ENCODE results near the gene FSCN2.

The FSCN2 gene

GRCh38 chr17:81491181-81491581 is 37.0 kb upstream of the FSCN2 start:
- H3K9ac ChIP-seq (ENCODE audit: low read depth, low read length, poor library complexity, severe bottlenecking): peak overlapping the region; percentile 8
- H3K36me3 ChIP-seq (ENCODE audit: insufficient read depth, low read length): no peaks in the 10 kb centered on the region
- H2AFZ ChIP-seq (ENCODE audit: low read length): no peak overlapping the region
- H3K4me2 ChIP-seq (ENCODE audit: low read depth, low read length, poor library complexity, severe bottlenecking): no peak overlapping the region
- H3F3A ChIP-seq (ENCODE audit: low read depth): 0 out of 2 replicates have a peak, but pooled peaks cover 3% of the 10 kb centered on the region
- no peak overlapping the region for H3K4me3 ChIP-seq (ENCODE audit: low read length, poor library complexity, severe bottlenecking)
- H3K27me3 ChIP-seq (ENCODE audit: insufficient read depth, low read length, poor library complexity, severe bottlenecking): no peaks in the 10 kb centered on the region
- peaks cover 56% of the 10 kb centered on the region for H3K4me1 ChIP-seq (ENCODE audit: insufficient read depth, low read length, poor library complexity, severe bottlenecking)
- no peaks in the 10 kb centered on the region for H3K9me3 ChIP-seq (ENCODE audit: insufficient read depth, low read depth, low read length)
- TF ChIP-seq EZH2phosphoT487 (IDR thresholded peaks at IDR 0.05; ENCODE audit: borderline replicate concordance) (no peak), CTCF (conservative IDR thresholded peaks at IDR 0.05; ENCODE audit: low read length) (no peak)
- H4K20me1 ChIP-seq (ENCODE audit: insufficient read depth, low read length, poor library complexity, severe bottlenecking): no peaks in the 10 kb centered on the region
- peaks cover 35% of the 10 kb centered on the region for H3K79me2 ChIP-seq (ENCODE audit: insufficient read depth, low read length)
- no peaks in the 10 kb centered on the region for H3K9me2 ChIP-seq (replicated peaks; ENCODE audit: low read depth, low read length)

- H3K9me2 ChIP-seq (replicated peaks; ENCODE audit: low read depth, low read length): no peaks in the 10 kb centered on the region
- H3K9ac ChIP-seq (ENCODE audit: low read depth, low read length, poor library complexity, severe bottlenecking): no peak overlapping the region
- H3K9me3 ChIP-seq (ENCODE audit: insufficient read depth, low read depth, low read length): no peaks in the 10 kb centered on the region
- no peak overlapping the region for H3K4me3 ChIP-seq (ENCODE audit: low read length, poor library complexity, severe bottlenecking)
- TF ChIP-seq CTCF (conservative IDR thresholded peaks at IDR 0.05; ENCODE audit: low read length) (no peak), EZH2phosphoT487 (IDR thresholded peaks at IDR 0.05; ENCODE audit: borderline replicate concordance) (no peak)
- H3K27me3 ChIP-seq (ENCODE audit: insufficient read depth, low read length, poor library complexity, severe bottlenecking): no peaks in the 10 kb centered on the region
- no peaks in the 10 kb centered on the region for H3K36me3 ChIP-seq (ENCODE audit: insufficient read depth, low read length)
- no peaks in the 10 kb centered on the region for H3F3A ChIP-seq (ENCODE audit: low read depth)
- H3K4me1 ChIP-seq (ENCODE audit: insufficient read depth, low read length, poor library complexity, severe bottlenecking): peaks cover 50% of the 10 kb centered on the region
- no peak overlapping the region for H2AFZ ChIP-seq (ENCODE audit: low read length)
- H4K20me1 ChIP-seq (ENCODE audit: insufficient read depth, low read length, poor library complexity, severe bottlenecking): no peaks in the 10 kb centered on the region
- peaks cover 34% of the 10 kb centered on the region for H3K79me2 ChIP-seq (ENCODE audit: insufficient read depth, low read length)
- no peak overlapping the region for H3K4me2 ChIP-seq (ENCODE audit: low read depth, low read length, poor library complexity, severe bottlenecking)
Measured at GRCh38 chr17:81491761-81492160, 36.4 kb upstream of the FSCN2 start.

GRCh38 chr17:81492202-81492601 is 36.0 kb upstream of the FSCN2 start:
- no peaks in the 10 kb centered on the region for H3F3A ChIP-seq (ENCODE audit: low read depth)
- no peaks in the 10 kb centered on the region for H3K9me3 ChIP-seq (ENCODE audit: insufficient read depth, low read depth, low read length)
- H3K4me3 ChIP-seq (ENCODE audit: low read length, poor library complexity, severe bottlenecking): no peak overlapping the region
- H4K20me1 ChIP-seq (ENCODE audit: insufficient read depth, low read length, poor library complexity, severe bottlenecking): no peaks in the 10 kb centered on the region
- H3K36me3 ChIP-seq (ENCODE audit: insufficient read depth, low read length): no peaks in the 10 kb centered on the region
- no peaks in the 10 kb centered on the region for H3K27me3 ChIP-seq (ENCODE audit: insufficient read depth, low read length, poor library complexity, severe bottlenecking)
- H3K79me2 ChIP-seq (ENCODE audit: insufficient read depth, low read length): peaks cover 30% of the 10 kb centered on the region
- no peak overlapping the region for H3K4me2 ChIP-seq (ENCODE audit: low read depth, low read length, poor library complexity, severe bottlenecking)
- TF ChIP-seq EZH2phosphoT487 (IDR thresholded peaks at IDR 0.05; ENCODE audit: borderline replicate concordance) (no peak), CTCF (conservative IDR thresholded peaks at IDR 0.05; ENCODE audit: low read length) (no peak)
- peaks cover 46% of the 10 kb centered on the region for H3K4me1 ChIP-seq (ENCODE audit: insufficient read depth, low read length, poor library complexity, severe bottlenecking)
- H2AFZ ChIP-seq (ENCODE audit: low read length): no peak overlapping the region
- H3K9me2 ChIP-seq (replicated peaks; ENCODE audit: low read depth, low read length): no peaks in the 10 kb centered on the region
- H3K9ac ChIP-seq (ENCODE audit: low read depth, low read length, poor library complexity, severe bottlenecking): no peak overlapping the region

Measured in Loucy (cell line).